Measurements from ENCODE around the gene MVK.

GRCh38 chr12:109589691-109590245 is 16.2 kb downstream of the MVK start:
- TF ChIP-seq CTCF (IDR thresholded peaks at IDR 0.05; ENCODE audit: insufficient read depth, low read length, poor library complexity, severe bottlenecking) (no peak), EZH2phosphoT487 (conservative IDR thresholded peaks at IDR 0.05; ENCODE audit: low read length) (no peak)
